ENCODE data around the gene TMEM88. TPM values are rescaled to one million over a fixed set of nuclear protein-coding genes. Genes with fewer than 3 reads are reported as not detected.
"Not testable (repeated sequence)": the region's sequence is repeated elsewhere in the genome, so short reads cannot be mapped to it uniquely, and the experiment has no call there.

The TMEM88 gene
- total and polyA plus RNA-seq, 8 donors: 5.7 to 25.5 (median 14.7) TPM

- H3K27ac ChIP-seq: no peak overlapping the region
- intact Hi-C loops (cut with DNase I): no loop called here
- no peak overlapping the region for H3K4me3 ChIP-seq
Observed at GRCh38 chr17:7809086-7809790, 45.6 kb upstream of the TMEM88 start.

GRCh38 chr17:7809791-7810343, 45.0 kb upstream of the TMEM88 start:
- H3K4me3 ChIP-seq; H3K27ac ChIP-seq; intact Hi-C loops (cut with DNase I); H3K9me3 ChIP-seq; H3K4me1 ChIP-seq; H3K36me3 ChIP-seq; DNase-seq: not testable (repeated sequence)
- peaks cover 0 to 12% of the 10 kb centered on the region in 2 donors for H3K27me3 ChIP-seq
- ATAC-seq: peak; percentile 23

More at GRCh38 chr17:7809086-7809790, 45.6 kb upstream of the TMEM88 start:
- no peaks in the 10 kb centered on the region for H3K9me3 ChIP-seq
- H3K36me3 ChIP-seq: no peaks in the 10 kb centered on the region
- H3K27me3 ChIP-seq: peaks cover 0 to 12% of the 10 kb centered on the region in 2 donors
- no peaks in the 10 kb centered on the region for H3K4me1 ChIP-seq
- no peak for TF ChIP-seq CTCF (IDR thresholded peaks at IDR 0.05)
- ATAC-seq (peak; percentile 68), DNase-seq (no peak)

GRCh38 chr17:7811251-7811650, 43.6 kb upstream of the TMEM88 start:
- TF ChIP-seq CTCF (IDR thresholded peaks at IDR 0.05): no peak
- no peaks in the 10 kb centered on the region for H3K9me3 ChIP-seq

DNA sequence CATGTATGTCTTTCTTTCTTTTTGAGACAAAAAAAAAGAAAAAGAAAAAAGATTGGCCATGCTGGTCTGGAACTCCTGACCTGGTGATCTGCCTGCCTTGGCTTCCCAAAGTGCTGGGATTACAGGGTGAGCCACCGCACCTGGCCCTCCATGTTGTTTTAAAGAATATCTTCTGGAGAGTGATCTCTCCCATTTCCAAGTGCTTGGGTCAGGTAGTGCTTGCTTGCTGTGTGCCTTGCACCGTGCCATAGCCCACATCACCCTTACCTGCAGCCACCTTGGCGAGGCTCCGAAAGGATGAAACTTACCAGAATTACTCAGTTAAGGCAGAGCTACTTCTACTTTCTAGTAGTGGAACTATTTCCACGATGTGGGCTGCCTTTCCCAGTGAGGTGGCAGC, 39.9 kb upstream of the TMEM88 start:
- TF ChIP-seq CTCF (IDR thresholded peaks at IDR 0.05): no peak
- intact Hi-C loops (cut with DNase I): no loop called here
- H3K36me3 ChIP-seq: no peaks in the 10 kb centered on the region
- DNase-seq (no peak), ATAC-seq (no peak)
- no peak overlapping the region for H3K4me3 ChIP-seq
- no peak overlapping the region for H3K27ac ChIP-seq
- H3K27me3 ChIP-seq: no peaks in the 10 kb centered on the region
- H3K9me3 ChIP-seq: no peaks in the 10 kb centered on the region
- no peaks in the 10 kb centered on the region for H3K4me1 ChIP-seq

More at GRCh38 chr17:7811251-7811650, 43.6 kb upstream of the TMEM88 start:
- Histone ChIP-seq H3K27ac (no peak overlapping the region), H3K36me3 (no peaks in the 10 kb centered on the region), H3K27me3 (peaks cover 0 to 12% of the 10 kb centered on the region in 2 donors), H3K4me3 (no peak overlapping the region), H3K4me1 (no peaks in the 10 kb centered on the region)
- intact Hi-C loops (cut with DNase I): no loop called here
- ATAC-seq: no peak
- no peak for DNase-seq

GRCh38 chr17:7816926-7817642, 37.8 kb upstream of the TMEM88 start:
- H3K27me3 ChIP-seq: no peaks in the 10 kb centered on the region
- no peaks in the 10 kb centered on the region for H3K4me1 ChIP-seq
- TF ChIP-seq CTCF (IDR thresholded peaks at IDR 0.05): no peak
- intact Hi-C loops (cut with DNase I): no loop called here
- DNase-seq (no peak), ATAC-seq (no peak)
- H3K36me3 ChIP-seq: no peaks in the 10 kb centered on the region
- no peak overlapping the region for H3K27ac ChIP-seq
- H3K4me3 ChIP-seq: no peak overlapping the region
- no peaks in the 10 kb centered on the region for H3K9me3 ChIP-seq

All from left lung (tissue), 10 donors.